Glutamatergic neuron (in vitro differentiated cells): ENCODE data around the gene SPPL2B. TPM values are rescaled to one million over a fixed set of nuclear protein-coding genes. Genes with fewer than 3 reads are reported as not detected.

Experiments
- DNase-seq: peaks from one replicate; pipeline ENCODE4 v3.0.0; 2022
- H3K27ac Mint-ChIP-seq: one replicate; pipeline ENCODE4 v1.8.0; 2020; ENCODE audit warnings: mild to moderate bottlenecking, mixed read lengths, inconsistent platforms; ENCODE audit not compliant: unreplicated experiment
- H3K27me3 Mint-ChIP-seq: one replicate; pipeline ENCODE4 v1.8.0; 2020; ENCODE audit warnings: mild to moderate bottlenecking, moderate library complexity, mixed read lengths, inconsistent platforms; ENCODE audit not compliant: unreplicated experiment
- H3K36me3 Mint-ChIP-seq: one replicate; pipeline ENCODE4 v1.8.0; 2020; ENCODE audit warnings: mild to moderate bottlenecking, mixed read lengths, inconsistent platforms; ENCODE audit not compliant: unreplicated experiment
- H3K4me1 Mint-ChIP-seq: one replicate; pipeline ENCODE4 v1.8.0; 2020; ENCODE audit warnings: mild to moderate bottlenecking, low read depth, mixed read lengths, inconsistent platforms; ENCODE audit not compliant: unreplicated experiment
- H3K4me3 Mint-ChIP-seq: one replicate; pipeline ENCODE4 v1.8.0; 2020; ENCODE audit warnings: mild to moderate bottlenecking, mixed read lengths, inconsistent platforms; ENCODE audit not compliant: unreplicated experiment
- H3K9me3 Mint-ChIP-seq: one replicate; pipeline ENCODE4 v1.8.0; 2020; ENCODE audit warnings: mild to moderate bottlenecking, moderate library complexity, mixed read lengths, inconsistent platforms; ENCODE audit not compliant: unreplicated experiment
- CTCF ChIP-seq: fragments of 200-600 bp; sonication (generic); IDR thresholded peaks from one replicate; pipeline ENCODE4 v1.5.0; 2021; ENCODE audit not compliant: partially characterized antibody, unreplicated experiment
- total RNA-seq: library from RNA; stranded (reverse); fragmentation: NEBNext Ultra II Directional; extraction: Animal tissue kit (Norgen Biotek cat#: 25700); gene quantifications from one replicate; pipeline ENCODE4 v1.2.1, GENCODE V29; 2021; ENCODE audit not compliant: unreplicated experiment

SPPL2B gene
- total RNA-seq, 1 donor from 2014 or later, result 166 TPM

DNA sequence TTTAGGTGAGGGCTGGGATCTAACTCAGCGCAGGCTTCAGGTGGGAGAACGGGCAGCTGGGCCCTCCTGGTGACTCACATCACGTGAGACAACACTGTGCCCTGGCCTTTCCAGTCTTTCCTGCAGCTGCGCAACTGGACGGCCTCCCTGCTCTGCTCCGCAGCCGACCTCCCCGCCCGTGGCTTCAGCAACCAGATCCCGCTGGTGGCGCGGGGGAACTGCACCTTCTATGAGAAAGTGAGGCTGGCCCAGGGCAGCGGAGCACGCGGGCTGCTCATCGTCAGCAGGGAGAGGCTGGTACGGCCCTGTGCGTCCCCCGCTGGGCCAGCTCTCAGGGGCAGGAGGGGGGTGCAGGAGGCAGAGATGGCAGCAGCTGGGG is 8.8 kb downstream of the SPPL2B start:
- peaks cover 19% of the 10 kb centered on the region for H3K27me3 Mint-ChIP-seq
- peak; percentile 86 for DNase-seq
- peak; percentile 67 for TF ChIP-seq CTCF
- H3K36me3 Mint-ChIP-seq, result peaks cover 11% of the 10 kb centered on the region
- peak overlapping the region; percentile 64 for H3K27ac Mint-ChIP-seq
- H3K9me3 Mint-ChIP-seq, result peaks cover 22% of the 10 kb centered on the region
- no peak overlapping the region for H3K4me3 Mint-ChIP-seq
- peaks cover 20% of the 10 kb centered on the region for H3K4me1 Mint-ChIP-seq

DNA sequence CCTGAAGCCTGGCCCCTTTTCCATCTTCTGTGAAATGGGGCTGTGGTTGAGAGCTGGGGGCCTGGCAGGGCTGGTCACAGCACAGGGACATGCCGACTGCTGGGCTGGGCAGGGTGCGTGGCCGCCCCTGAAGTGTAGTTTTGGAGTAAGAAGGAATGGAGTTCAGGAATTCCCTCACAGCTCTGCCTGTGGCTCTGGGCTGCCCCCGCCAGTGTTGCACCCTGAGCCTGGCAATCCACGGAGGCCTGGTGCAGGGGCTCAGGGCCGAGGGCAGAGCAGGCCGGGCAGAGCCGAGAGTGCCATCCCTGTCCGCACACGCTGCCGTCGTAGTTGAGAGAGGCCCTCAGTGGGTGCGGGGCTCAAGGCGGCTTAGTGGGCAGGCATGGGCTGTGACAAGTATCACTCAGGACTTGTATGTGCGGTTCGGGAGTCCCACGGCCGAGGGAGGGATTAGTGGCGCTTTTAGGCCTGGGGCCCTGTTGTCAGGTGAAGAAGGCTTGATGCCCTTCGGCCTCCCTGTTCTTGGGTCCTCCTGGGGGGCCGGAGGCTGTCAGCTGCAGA is 9.7 kb downstream of the SPPL2B start:
- Mint-ChIP-seq H3K4me3 (no peak overlapping the region), H3K4me1 (peaks cover 20% of the 10 kb centered on the region), H3K36me3 (peaks cover 11% of the 10 kb centered on the region), H3K27me3 (peaks cover 14% of the 10 kb centered on the region), H3K27ac (no peak overlapping the region), H3K9me3 (peaks cover 17% of the 10 kb centered on the region)
- TF ChIP-seq CTCF, result no peak
- peak; percentile 13 for DNase-seq

DNA sequence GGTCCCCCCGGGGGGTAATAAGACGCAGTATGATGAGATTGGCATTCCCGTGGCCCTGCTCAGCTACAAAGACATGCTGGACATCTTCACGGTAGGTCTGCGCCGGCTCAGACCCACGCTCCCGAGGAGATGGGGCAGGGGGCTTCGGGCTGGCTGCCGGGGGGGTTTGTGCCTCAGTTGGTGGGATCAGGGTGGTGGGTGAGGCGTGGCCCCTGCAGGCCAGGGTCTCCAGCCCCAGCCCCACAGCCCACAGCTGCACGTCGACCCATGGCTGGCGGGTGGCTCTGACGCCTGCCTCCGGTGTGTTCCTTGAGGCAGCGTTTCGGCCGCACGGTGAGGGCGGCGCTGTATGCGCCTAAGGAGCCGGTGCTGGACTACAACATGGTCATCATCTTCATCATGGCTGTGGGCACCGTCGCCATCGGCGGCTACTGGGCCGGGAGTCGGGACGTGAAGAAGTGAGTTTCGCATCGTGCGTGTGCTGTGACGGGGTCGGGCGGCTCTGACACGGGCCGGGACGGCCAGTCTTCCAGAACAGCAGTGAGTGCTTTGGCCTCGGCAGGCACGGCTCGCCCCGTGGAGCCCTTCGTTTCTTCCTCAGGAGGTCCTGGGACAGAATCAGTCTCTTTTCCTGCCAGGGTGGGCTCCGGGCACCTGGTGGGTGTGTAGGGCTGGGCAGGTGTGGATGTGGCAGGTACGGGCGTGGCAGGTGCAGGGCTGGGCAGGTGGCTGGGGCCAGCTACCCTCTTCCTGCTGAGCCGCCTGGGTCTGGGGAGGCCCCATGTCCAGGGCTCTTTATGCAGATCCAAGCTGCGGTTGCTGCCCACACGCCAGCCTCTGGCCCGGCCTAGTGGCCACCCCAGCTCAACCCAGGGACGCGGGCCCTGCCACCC is 10.5 kb downstream of the SPPL2B start:
- no peak for TF ChIP-seq CTCF
- Mint-ChIP-seq H3K9me3 (peaks cover 11% of the 10 kb centered on the region), H3K36me3 (peaks cover 11% of the 10 kb centered on the region), H3K27me3 (peaks cover 9% of the 10 kb centered on the region), H3K4me3 (no peak overlapping the region), H3K27ac (no peak overlapping the region), H3K4me1 (peaks cover 20% of the 10 kb centered on the region)
- DNase-seq, result peak; percentile 16

DNA sequence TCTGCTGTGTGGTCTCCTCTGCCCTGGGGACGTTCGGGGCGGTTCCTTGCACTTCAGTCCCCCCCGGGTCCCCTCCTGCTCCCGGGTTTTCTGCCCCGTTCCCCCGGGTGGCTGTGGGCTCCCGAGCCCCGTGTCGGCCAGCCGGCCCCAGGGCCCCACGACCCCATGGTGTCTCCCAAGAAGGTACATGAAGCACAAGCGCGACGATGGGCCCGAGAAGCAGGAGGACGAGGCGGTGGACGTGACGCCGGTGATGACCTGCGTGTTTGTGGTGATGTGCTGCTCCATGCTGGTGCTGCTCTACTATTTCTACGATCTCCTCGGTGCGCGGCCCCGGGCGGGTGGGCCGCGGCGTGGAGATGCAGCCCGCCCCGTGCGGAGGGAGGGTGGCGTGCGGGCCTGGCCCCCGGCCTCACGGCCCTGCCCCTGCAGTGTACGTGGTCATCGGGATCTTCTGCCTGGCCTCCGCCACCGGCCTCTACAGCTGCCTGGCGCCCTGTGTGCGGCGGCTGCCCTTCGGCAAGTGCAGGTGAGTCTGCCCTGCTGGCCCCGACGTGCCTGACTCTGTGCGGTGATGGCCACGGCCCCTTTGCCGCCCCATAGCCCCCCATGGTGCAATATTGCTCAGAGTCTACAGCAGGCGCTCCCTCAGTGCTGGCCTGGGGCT is 11.3 kb downstream of the SPPL2B start:
- peak; percentile 13 for DNase-seq
- H3K27ac Mint-ChIP-seq, result no peak overlapping the region
- H3K9me3 Mint-ChIP-seq, result peaks cover 9% of the 10 kb centered on the region
- H3K4me1 Mint-ChIP-seq, result peaks cover 20% of the 10 kb centered on the region
- peaks cover 11% of the 10 kb centered on the region for H3K36me3 Mint-ChIP-seq
- no peak for TF ChIP-seq CTCF
- no peak overlapping the region for H3K4me3 Mint-ChIP-seq
- peaks cover 7% of the 10 kb centered on the region for H3K27me3 Mint-ChIP-seq
